ENCODE results near the gene TCEAL7.
A peak's percentile ranks its signal among the peaks of the same experiment; 100 is the strongest.
"Not testable (repeated sequence)": the region's sequence is repeated elsewhere in the genome, so short reads cannot be mapped to it uniquely, and the experiment has no call there.

TCEAL7 gene, protein sequence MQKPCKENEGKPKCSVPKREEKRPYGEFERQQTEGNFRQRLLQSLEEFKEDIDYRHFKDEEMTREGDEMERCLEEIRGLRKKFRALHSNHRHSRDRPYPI

DNA sequence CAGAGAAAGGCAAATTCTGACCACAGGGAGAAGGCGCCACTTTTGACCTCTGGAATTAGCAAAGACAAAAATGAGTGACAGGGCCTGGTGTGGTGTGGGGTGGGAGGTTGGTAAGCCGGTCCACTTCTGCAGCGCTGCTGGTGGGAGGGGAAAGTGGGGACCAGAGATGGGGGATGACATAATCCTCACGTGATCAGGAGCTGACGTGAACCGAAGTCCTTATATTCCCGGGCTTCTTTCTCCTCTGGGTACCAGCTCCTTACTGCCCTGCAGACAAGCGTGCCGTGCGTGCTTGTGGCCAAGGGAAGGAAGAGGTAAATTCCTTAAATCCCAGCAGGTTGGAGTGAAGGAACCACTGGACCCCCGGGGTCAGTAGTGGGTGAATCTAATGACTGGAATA is at the start of gene TCEAL7:
TSS of gene TCEAL7 (plus strand) at position 249 of the 400 bp plus-strand sequence. CDS start 1,165 bp downstream, outside the sequence.
- Histone ChIP-seq H3K9me3 (ENCODE audit: control insufficient read depth, insufficient read depth, low read length) (no peaks in the 10 kb centered on the region), H3K4me1 (ENCODE audit: control insufficient read depth, insufficient read depth, low read length) (no peaks in the 10 kb centered on the region), H3K27ac (ENCODE audit: low read length) (no peak within 1 kb of the TSS), H3K4me3 (ENCODE audit: low read length) (peak within 1 kb of the TSS; percentile 25; the same call in 1 of the 2 replicates), H3K27me3 (ENCODE audit: control insufficient read depth, insufficient read depth, low read length) (no peaks in the 10 kb centered on the region), H3K36me3 (ENCODE audit: control insufficient read depth, insufficient read depth, low read length) (no peaks in the 10 kb centered on the region)
- no peak for DNase-seq (ENCODE audit: low read depth, low spot score)
- no CpG with 5 or more reads among the region's 11 CpGs for WGBS (ENCODE audit: insufficient coverage, insufficient read length)

DNA sequence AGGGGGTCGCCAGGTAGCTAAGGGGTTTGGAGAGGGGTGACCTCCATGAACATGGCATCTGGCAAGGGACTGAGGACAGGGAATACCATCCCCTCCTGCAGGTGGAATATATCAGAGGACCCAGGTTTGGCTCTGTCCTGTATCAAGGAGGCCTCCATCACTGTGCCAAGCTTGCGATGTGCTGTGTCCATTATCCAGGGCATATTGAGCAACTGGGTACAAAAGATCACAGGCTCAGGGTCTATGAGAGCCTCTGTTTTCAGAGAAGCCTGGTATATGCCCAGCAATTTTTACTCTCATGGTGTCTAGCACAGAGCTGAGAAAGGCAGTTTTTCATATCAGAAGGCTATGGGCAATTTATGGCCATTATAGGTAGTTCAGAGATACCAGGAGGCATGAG is 36.9 kb upstream of the TCEAL7 start:
- DNase-seq (ENCODE audit: low read depth, low spot score) = no peak
- WGBS (ENCODE audit: insufficient coverage, insufficient read length) = no CpG with 5 or more reads among the region's 2 CpGs
- H3K27ac ChIP-seq (ENCODE audit: low read length) = no peak overlapping the region

DNA sequence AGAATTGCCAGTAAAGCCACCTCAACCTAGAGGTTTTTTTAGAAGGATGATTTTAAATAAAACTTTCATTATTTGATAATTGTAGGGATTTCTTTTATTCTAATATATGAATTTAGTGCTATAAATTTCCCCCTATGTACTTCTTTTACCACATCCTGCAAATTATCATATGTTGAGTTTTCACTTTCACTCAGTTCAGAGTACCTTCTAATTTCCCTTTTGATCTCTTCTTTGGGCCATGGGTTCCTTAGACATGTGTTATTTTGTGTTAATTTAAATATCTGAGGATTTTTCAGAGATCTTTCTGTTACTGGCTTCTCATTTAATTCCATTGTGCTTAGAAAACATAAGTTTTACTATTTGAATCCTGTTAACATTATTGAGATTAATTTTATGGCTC is 25.3 kb upstream of the TCEAL7 start:
- no peaks in the 10 kb centered on the region for H3K4me1 ChIP-seq (ENCODE audit: control insufficient read depth, insufficient read depth, low read length)
- H3K36me3 ChIP-seq (ENCODE audit: control insufficient read depth, insufficient read depth, low read length) = no peaks in the 10 kb centered on the region
- H3K27me3 ChIP-seq (ENCODE audit: control insufficient read depth, insufficient read depth, low read length) = no peaks in the 10 kb centered on the region
- no peaks in the 10 kb centered on the region for H3K9me3 ChIP-seq (ENCODE audit: control insufficient read depth, insufficient read depth, low read length)
- DNase-seq (ENCODE audit: low read depth, low spot score) = no peak
- no peak overlapping the region for H3K4me3 ChIP-seq (ENCODE audit: low read length)
- no peak overlapping the region for H3K27ac ChIP-seq (ENCODE audit: low read length)

More for the DNA sequence above, 36.9 kb upstream of the TCEAL7 start:
- no peaks in the 10 kb centered on the region for H3K4me1 ChIP-seq (ENCODE audit: control insufficient read depth, insufficient read depth, low read length)
- H3K4me3 ChIP-seq (ENCODE audit: low read length) = no peak overlapping the region
- no peaks in the 10 kb centered on the region for H3K27me3 ChIP-seq (ENCODE audit: control insufficient read depth, insufficient read depth, low read length)
- no peaks in the 10 kb centered on the region for H3K36me3 ChIP-seq (ENCODE audit: control insufficient read depth, insufficient read depth, low read length)
- no peaks in the 10 kb centered on the region for H3K9me3 ChIP-seq (ENCODE audit: control insufficient read depth, insufficient read depth, low read length)

- no CpG with 5 or more reads among the region's 4 CpGs for WGBS (ENCODE audit: insufficient coverage, insufficient read length)
- H3K4me3 ChIP-seq (ENCODE audit: low read length); H3K27ac ChIP-seq (ENCODE audit: low read length): not testable (repeated sequence)
Observed at GRCh38 chrX:103305666-103306065, 24.4 kb upstream of the TCEAL7 start.

GRCh38 chrX:103309860-103310554 is 20.0 kb upstream of the TCEAL7 start:
- no CpG with 5 or more reads among the region's 32 CpGs for WGBS (ENCODE audit: insufficient coverage, insufficient read length)
- peak overlapping the region; percentile 97 for H3K4me3 ChIP-seq (ENCODE audit: low read length)
- H3K27ac ChIP-seq (ENCODE audit: low read length) = no peak overlapping the region
- no peaks in the 10 kb centered on the region for H3K36me3 ChIP-seq (ENCODE audit: control insufficient read depth, insufficient read depth, low read length)
- H3K27me3 ChIP-seq (ENCODE audit: control insufficient read depth, insufficient read depth, low read length) = no peaks in the 10 kb centered on the region
- DNase-seq (ENCODE audit: low read depth, low spot score) = no peak
- H3K9me3 ChIP-seq (ENCODE audit: control insufficient read depth, insufficient read depth, low read length) = no peaks in the 10 kb centered on the region
- no peaks in the 10 kb centered on the region for H3K4me1 ChIP-seq (ENCODE audit: control insufficient read depth, insufficient read depth, low read length)

More at GRCh38 chrX:103305666-103306065, 24.4 kb upstream of the TCEAL7 start:
- H3K36me3 ChIP-seq (ENCODE audit: control insufficient read depth, insufficient read depth, low read length); H3K27me3 ChIP-seq (ENCODE audit: control insufficient read depth, insufficient read depth, low read length); DNase-seq (ENCODE audit: low read depth, low spot score); H3K9me3 ChIP-seq (ENCODE audit: control insufficient read depth, insufficient read depth, low read length); H3K4me1 ChIP-seq (ENCODE audit: control insufficient read depth, insufficient read depth, low read length): not testable (repeated sequence)

- H3K27me3 ChIP-seq (ENCODE audit: control insufficient read depth, insufficient read depth, low read length) = no peaks in the 10 kb centered on the region
- no peaks in the 10 kb centered on the region for H3K4me1 ChIP-seq (ENCODE audit: control insufficient read depth, insufficient read depth, low read length)
- WGBS (ENCODE audit: insufficient coverage, insufficient read length) = no CpG with 5 or more reads among the region's 52 CpGs
- H3K36me3 ChIP-seq (ENCODE audit: control insufficient read depth, insufficient read depth, low read length) = no peaks in the 10 kb centered on the region
- peak within 1 kb of the TSS; percentile 97 for H3K4me3 ChIP-seq (ENCODE audit: low read length)
- no peak within 1 kb of the TSS for H3K27ac ChIP-seq (ENCODE audit: low read length)
- DNase-seq (ENCODE audit: low read depth, low spot score) = peak; percentile 35
- no peaks in the 10 kb centered on the region for H3K9me3 ChIP-seq (ENCODE audit: control insufficient read depth, insufficient read depth, low read length)
Observed at GRCh38 chrX:103310555-103311398, 19.3 kb upstream of the TCEAL7 start, which contains the start of gene BEX2. Gene BEX2, minus strand, starts transcription at chrX:103310990. Its CDS starts 1,014 bp downstream, at chrX:103309976.

GRCh38 chrX:103311399-103311780 is 18.6 kb upstream of the TCEAL7 start:
- no peak overlapping the region for H3K27ac ChIP-seq (ENCODE audit: low read length)
- no peak for DNase-seq (ENCODE audit: low read depth, low spot score)
- WGBS (ENCODE audit: insufficient coverage, insufficient read length) = no CpG with 5 or more reads among the region's 3 CpGs
- no peaks in the 10 kb centered on the region for H3K27me3 ChIP-seq (ENCODE audit: control insufficient read depth, insufficient read depth, low read length)
- no peaks in the 10 kb centered on the region for H3K36me3 ChIP-seq (ENCODE audit: control insufficient read depth, insufficient read depth, low read length)
- no peak overlapping the region for H3K4me3 ChIP-seq (ENCODE audit: low read length)
- no peaks in the 10 kb centered on the region for H3K4me1 ChIP-seq (ENCODE audit: control insufficient read depth, insufficient read depth, low read length)
- no peaks in the 10 kb centered on the region for H3K9me3 ChIP-seq (ENCODE audit: control insufficient read depth, insufficient read depth, low read length)

- no peak overlapping the region for H3K27ac ChIP-seq (ENCODE audit: low read length)
Observed at GRCh38 chrX:103330681-103331288, 746 bp downstream of the TCEAL7 start.

DNA sequence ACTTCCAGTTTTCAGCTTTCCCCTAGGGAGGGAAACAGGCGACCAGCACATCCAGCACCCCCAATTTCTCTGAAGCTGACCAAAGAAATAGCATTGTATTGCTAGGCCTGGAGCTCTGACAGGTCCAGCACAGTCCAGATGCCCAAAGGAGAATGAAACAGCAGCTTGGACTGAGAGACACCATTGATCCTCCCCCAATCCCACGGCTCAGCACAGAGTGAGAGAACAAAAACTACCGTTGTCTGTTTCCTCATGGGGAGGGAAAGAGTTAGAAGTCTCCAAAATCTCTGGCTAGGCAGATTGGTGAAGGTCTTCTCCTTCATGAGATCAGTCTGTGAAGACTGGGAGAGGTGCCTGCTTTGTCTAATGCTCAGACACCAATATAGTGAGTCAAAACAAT is 8.6 kb downstream of the TCEAL7 start:
- no CpG with 5 or more reads among the region's 3 CpGs for WGBS (ENCODE audit: insufficient coverage, insufficient read length)

More at GRCh38 chrX:103330681-103331288, 746 bp downstream of the TCEAL7 start:
- H3K4me3 ChIP-seq (ENCODE audit: low read length) = peak overlapping the region; percentile 25; the same call in 1 of the 2 replicates
- H3K9me3 ChIP-seq (ENCODE audit: control insufficient read depth, insufficient read depth, low read length) = no peaks in the 10 kb centered on the region
- no peaks in the 10 kb centered on the region for H3K27me3 ChIP-seq (ENCODE audit: control insufficient read depth, insufficient read depth, low read length)
- DNase-seq (ENCODE audit: low read depth, low spot score) = no peak
- no CpG with 5 or more reads among the region's 21 CpGs for WGBS (ENCODE audit: insufficient coverage, insufficient read length)
- H3K4me1 ChIP-seq (ENCODE audit: control insufficient read depth, insufficient read depth, low read length) = no peaks in the 10 kb centered on the region
- no peaks in the 10 kb centered on the region for H3K36me3 ChIP-seq (ENCODE audit: control insufficient read depth, insufficient read depth, low read length)

GRCh38 chrX:103343105-103343504 is 13.1 kb downstream of the TCEAL7 start:
- WGBS (ENCODE audit: insufficient coverage, insufficient read length) = no CpG with 5 or more reads among the region's 2 CpGs
- H3K9me3 ChIP-seq (ENCODE audit: control insufficient read depth, insufficient read depth, low read length) = no peaks in the 10 kb centered on the region

More for the DNA sequence above, 8.6 kb downstream of the TCEAL7 start:
- no peaks in the 10 kb centered on the region for H3K4me1 ChIP-seq (ENCODE audit: control insufficient read depth, insufficient read depth, low read length)
- no peak for DNase-seq (ENCODE audit: low read depth, low spot score)
- H3K27me3 ChIP-seq (ENCODE audit: control insufficient read depth, insufficient read depth, low read length) = no peaks in the 10 kb centered on the region
- no peaks in the 10 kb centered on the region for H3K36me3 ChIP-seq (ENCODE audit: control insufficient read depth, insufficient read depth, low read length)
- H3K9me3 ChIP-seq (ENCODE audit: control insufficient read depth, insufficient read depth, low read length) = no peaks in the 10 kb centered on the region
- no peak overlapping the region for H3K4me3 ChIP-seq (ENCODE audit: low read length)
- no peak overlapping the region for H3K27ac ChIP-seq (ENCODE audit: low read length)

More at GRCh38 chrX:103343105-103343504, 13.1 kb downstream of the TCEAL7 start:
- no peaks in the 10 kb centered on the region for H3K4me1 ChIP-seq (ENCODE audit: control insufficient read depth, insufficient read depth, low read length)
- no peak for DNase-seq (ENCODE audit: low read depth, low spot score)
- no peak overlapping the region for H3K27ac ChIP-seq (ENCODE audit: low read length)
- no peak overlapping the region for H3K4me3 ChIP-seq (ENCODE audit: low read length)
- H3K36me3 ChIP-seq (ENCODE audit: control insufficient read depth, insufficient read depth, low read length) = no peaks in the 10 kb centered on the region
- no peaks in the 10 kb centered on the region for H3K27me3 ChIP-seq (ENCODE audit: control insufficient read depth, insufficient read depth, low read length)

Measured in iPS DF 6.9 (cell line).